IMR-90 (cell line): ENCODE results near the gene LILRA2. TPM values are rescaled to one million over a fixed set of nuclear protein-coding genes. Genes with fewer than 3 reads are reported as not detected.

Experiments used
- ATAC-seq: fragments of 200-7000 bp; cut with Tn5 transposase; 2 replicates; pipeline ENCODE4 v1.9.1; 2020; ENCODE audit warnings: low read depth, mild to moderate bottlenecking, moderate library complexity
- BruUV-seq: library from RNA; stranded (reverse); fragments of 400-500 nt; replicated peaks from 2 replicates; lab custom pipeline; 2021; lab: Mats Ljungman, UMichigan
- CTCF ChIA-PET: fragments of 300-600 bp; formaldehyde crosslinking; extraction: SDS; loops from one replicate; lab custom pipeline; 2021; ENCODE audit warnings: antibody characterized with exemption; lab: Yijun Ruan, JAX
- POLR2A ChIA-PET: fragments of 300-600 bp; sonication (Branson Sonifier 250); formaldehyde crosslinking; loops from one replicate; lab custom pipeline; 2022; ENCODE audit warnings: antibody characterized with exemption; ENCODE audit not compliant: unreplicated experiment; lab: Charles Lee
- DNase-seq: peaks from one replicate; pipeline ENCODE4 v3.0.0; 2013
- H2AFZ ChIP-seq: replicated peaks from 2 replicates; pipeline ENCODE3; 2013; ENCODE audit warnings: low read length, mild to moderate bottlenecking; ENCODE audit not compliant: poor library complexity
- H2AK5ac ChIP-seq: 2 replicates; pipeline ENCODE4 v1.6.1; 2013; ENCODE audit warnings: low read depth, low read length, inconsistent platforms
- H2AK9ac ChIP-seq: replicated peaks from 2 replicates; pipeline ENCODE3; 2013; ENCODE audit warnings: mild to moderate bottlenecking, low read depth, low read length, moderate library complexity; ENCODE audit not compliant: poor library complexity
- H2BK120ac ChIP-seq: 2 replicates; pipeline ENCODE4 v1.6.1; 2013; ENCODE audit warnings: low read depth, low read length, inconsistent platforms
- H2BK15ac ChIP-seq: 3 replicates; pipeline ENCODE4 v1.6.1; 2013; ENCODE audit warnings: low read depth, low read length, inconsistent platforms
- H2BK20ac ChIP-seq: 2 replicates; pipeline ENCODE4 v1.6.1; 2013; ENCODE audit warnings: low read depth, mild to moderate bottlenecking, inconsistent platforms, low read length, moderate library complexity
- H2BK5ac ChIP-seq: 2 replicates; pipeline ENCODE4 v1.6.1; 2013; ENCODE audit warnings: mild to moderate bottlenecking, low read depth, low read length, inconsistent platforms; ENCODE audit not compliant: poor library complexity, severe bottlenecking
- H3K14ac ChIP-seq: replicated peaks from 2 replicates; pipeline ENCODE4 v1.6.1; 2013; ENCODE audit warnings: low read depth, low read length, inconsistent platforms
- H3K18ac ChIP-seq: 2 replicates; pipeline ENCODE4 v1.6.1; 2013; ENCODE audit warnings: low read depth, low read length, control low read depth
- H3K23ac ChIP-seq: 2 replicates; pipeline ENCODE4 v1.6.1; 2013; ENCODE audit warnings: low read depth, low read length, inconsistent platforms
- H3K27ac ChIP-seq: 2 replicates; pipeline ENCODE4 v1.5.1; 2013; ENCODE audit warnings: mild to moderate bottlenecking, control low read depth, low read length; ENCODE audit not compliant: insufficient read depth
- H3K27me3 ChIP-seq: 2 replicates; pipeline ENCODE4 v1.6.1; 2013; ENCODE audit warnings: low read length; ENCODE audit not compliant: control insufficient read depth, insufficient read depth
- H3K36me3 ChIP-seq: 2 replicates; pipeline ENCODE4 v1.6.1; 2013; ENCODE audit warnings: low read length, mixed read lengths; ENCODE audit not compliant: control insufficient read depth, insufficient read depth
- H3K4ac ChIP-seq: 2 replicates; pipeline ENCODE4 v1.6.1; 2013; ENCODE audit warnings: low read depth, low read length, inconsistent platforms
- H3K4me1 ChIP-seq: 2 replicates; pipeline ENCODE4 v1.6.1; 2013; ENCODE audit warnings: low read length, mixed read lengths; ENCODE audit not compliant: control insufficient read depth, insufficient read depth
- H3K4me2 ChIP-seq: 2 replicates; pipeline ENCODE4 v1.6.1; 2013; ENCODE audit warnings: low read depth, mild to moderate bottlenecking, control low read depth, low read length, moderate library complexity
- H3K4me3 ChIP-seq: 2 replicates; pipeline ENCODE4 v1.5.1; 2013; ENCODE audit warnings: low read depth, mild to moderate bottlenecking, control low read depth, low read length, moderate library complexity; ENCODE audit not compliant: insufficient read depth
- H3K56ac ChIP-seq: 2 replicates; pipeline ENCODE4 v1.6.1; 2013; ENCODE audit warnings: low read length, inconsistent platforms; ENCODE audit not compliant: insufficient read depth; ENCODE audit errors: extremely low read depth
- H3K79me1 ChIP-seq, 2 experiments: 2 replicates each; pipeline ENCODE4 v1.6.1; 2013; ENCODE audit warnings: low read length in 2 of 2, inconsistent platforms in 1 of 2, low read depth in 1 of 2
- H3K9ac ChIP-seq: 2 replicates; pipeline ENCODE4 v1.6.1; 2013; ENCODE audit warnings: low read depth, low read length, control low read depth
- H3K9me1 ChIP-seq: 2 replicates; pipeline ENCODE4 v1.6.1; 2013; ENCODE audit warnings: low read length, inconsistent platforms; ENCODE audit not compliant: insufficient read depth
- H3K9me3 ChIP-seq: 2 replicates; pipeline ENCODE4 v1.6.1; 2013; ENCODE audit warnings: low read length; ENCODE audit not compliant: control insufficient read depth, insufficient read depth
- H4K20me1 ChIP-seq: 2 replicates; pipeline ENCODE4 v1.6.1; 2013; ENCODE audit warnings: low read length, inconsistent platforms; ENCODE audit not compliant: insufficient read depth
- H4K5ac ChIP-seq: 2 replicates; pipeline ENCODE4 v1.6.1; 2013; ENCODE audit warnings: mild to moderate bottlenecking, low read depth, low read length, control low read depth
- H4K8ac ChIP-seq, 2 experiments: 2 replicates each; pipeline ENCODE4 v1.6.1; 2013; ENCODE audit warnings: low read depth in 2 of 2, low read length in 2 of 2, control low read depth in 1 of 2, inconsistent platforms in 1 of 2
- H4K91ac ChIP-seq: 2 replicates; pipeline ENCODE4 v1.6.1; 2013; ENCODE audit warnings: low read depth, low read length, inconsistent platforms; ENCODE audit not compliant: insufficient read depth
- MXI1 ChIP-seq: IDR thresholded peaks from 2 replicates; pipeline ENCODE4 v1.6.1; 2012; ENCODE audit warnings: low read depth, mild to moderate bottlenecking, low read length, moderate library complexity, borderline replicate concordance
- NFE2L2 ChIP-seq: fragments of 150-350 bp; IDR thresholded peaks from 2 replicates; pipeline ENCODE4 v1.6.1; 2016; ENCODE audit warnings: low read depth, mild to moderate bottlenecking, low read length
- RAD21 ChIP-seq: IDR thresholded peaks from 2 replicates; pipeline ENCODE4 v1.6.1; 2012; ENCODE audit warnings: low read length, improper control_type of control experiment
- RFX5 ChIP-seq: IDR thresholded peaks from 2 replicates; pipeline ENCODE4 v1.8.0; 2012; ENCODE audit warnings: low read depth, mild to moderate bottlenecking, low read length, moderate library complexity
- WGBS, 2 experiments: methylation state at CpG; one replicate each; pipeline versions ENCODE4 v1.1.5 to v1.1.7; 2013; ENCODE audit warnings: missing lambda C conversion rate in 2 of 2; ENCODE audit not compliant: insufficient read length in 1 of 2; ENCODE audit errors: extremely low coverage in 2 of 2; 5-methylcytosine and 5-hydroxymethylcytosine counted together
- dilution Hi-C: fragments of 300-500 bp; cut with HindIII; formaldehyde crosslinking; loops from one replicate; pipeline ENCODE4 v1.14.3; 2018; ENCODE audit warnings: low sequenced_read_pairs; ENCODE audit not compliant: unreplicated experiment
- in situ Hi-C: fragments of 300-500 bp; cut with MboI; formaldehyde crosslinking; loops from 3 replicates; pipeline ENCODE4 v1.14.3; 2019; ENCODE audit warnings: low sequenced_read_pairs, inconsistent platforms, mixed read lengths
- intact Hi-C: fragments of 100-400 bp; cut with micrococcal nuclease; formaldehyde crosslinking; loops from 2 replicates; pipeline ENCODE4 v1.10.0; 2022
- polyA plus RNA-seq, 3 experiments: library from polyadenylated mRNA; depleted of rRNA; stranded (reverse); fragments of >200 nt; gene quantifications; 2 replicates each; pipeline ENCODE4 v1.2.3, GENCODE V29; 2012; ENCODE audit warnings: low replicate concordance in 1 of 3
- total RNA-seq: library from RNA; depleted of rRNA; stranded (reverse); fragments of >200 nt; gene quantifications from 2 replicates; pipeline ENCODE4 v1.2.3, GENCODE V29; 2012

LILRA2 gene
- total and polyA plus RNA-seq, 2 of the 4 experiments (the other 2 are of a cell fraction) = not detected

DNA sequence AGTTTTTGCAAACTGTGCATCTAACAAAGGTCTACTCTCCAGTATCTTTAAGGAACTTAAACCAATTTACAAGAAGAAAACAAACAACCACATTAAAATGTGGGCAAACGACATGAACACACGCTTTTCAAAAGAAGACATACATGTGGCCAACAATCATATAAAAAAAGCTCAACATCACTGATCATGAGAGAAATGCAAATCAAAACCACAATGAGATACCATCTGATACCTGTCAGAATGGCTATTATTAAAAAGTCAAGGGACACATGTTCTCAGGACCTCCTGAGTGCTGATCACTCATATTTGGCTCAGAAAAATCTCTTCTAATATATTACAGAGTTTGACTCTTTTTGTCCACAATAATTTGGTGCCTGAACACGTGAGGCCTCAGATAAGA lies 42.5 kb downstream of the LILRA2 start:
- no peak overlapping the region for H2BK120ac ChIP-seq
- H3K36me3 ChIP-seq = no peaks in the 10 kb centered on the region
- H3K27ac ChIP-seq = no peak overlapping the region
- no CpG with 5 or more reads among the region's 3 CpGs for WGBS, 2 experiments
- H3K56ac ChIP-seq = no peak overlapping the region
- H3K27me3 ChIP-seq = no peaks in the 10 kb centered on the region
- DNase-seq = no peak
- no peaks in the 10 kb centered on the region for H3K9me1 ChIP-seq
- H4K20me1 ChIP-seq = no peaks in the 10 kb centered on the region
- ATAC-seq = no peak
- no peak overlapping the region for H2AFZ ChIP-seq
- H3K9ac ChIP-seq = no peak overlapping the region
- no TSS peak for BruUV-seq
- in situ Hi-C loops = no loop called here
- dilution Hi-C loops = no loop called here
- no peak overlapping the region for H3K4me2 ChIP-seq
- H3K4ac ChIP-seq = no peak overlapping the region
- H2AK9ac ChIP-seq = no peak overlapping the region
- CTCF ChIA-PET = no interaction called here
- H4K5ac ChIP-seq = no peak overlapping the region
- POLR2A ChIA-PET = no interaction called here
- no peak overlapping the region for H3K4me3 ChIP-seq
- H3K4me1 ChIP-seq = no peaks in the 10 kb centered on the region
- H3K14ac ChIP-seq = no peak overlapping the region
- H2BK20ac ChIP-seq = no peak overlapping the region
- H2BK15ac ChIP-seq = no peak overlapping the region
- H3K79me1 ChIP-seq = no peaks in the 10 kb centered on the region
- H3K23ac ChIP-seq = no peak overlapping the region
- intact Hi-C loops = no loop called here
- no peak overlapping the region for H2BK5ac ChIP-seq
- TF ChIP-seq RFX5 (no peak), RAD21 (no peak), NFE2L2 (no peak), MXI1 (no peak)
- no peak overlapping the region for H4K8ac ChIP-seq
- H2AK5ac ChIP-seq = no peak overlapping the region
- H4K91ac ChIP-seq = no peak overlapping the region
- H3K18ac ChIP-seq = no peak overlapping the region
- peaks cover 7% of the 10 kb centered on the region for H3K9me3 ChIP-seq
